ACC112 (cell line): ENCODE data around the gene VSIG2.

ENCODE experiments used
- H2AFZ ChIP-seq: fragments of 200-600 bp; sonication (generic); one replicate; pipeline ENCODE4 v1.6.0; 2017; ENCODE audit warnings: antibody characterized with exemption, low read length; ENCODE audit not compliant: unreplicated experiment
- H3K27ac ChIP-seq: fragments of 200-600 bp; sonication (generic); 2 replicates; pipeline ENCODE4 v1.5.1; 2014; ENCODE audit warnings: low read depth, mild to moderate bottlenecking, antibody characterized with exemption, low read length, moderate library complexity
- H3K27me3 ChIP-seq: fragments of 200-600 bp; sonication (generic); 2 replicates; pipeline ENCODE4 v1.6.1; 2014; ENCODE audit warnings: mild to moderate bottlenecking, antibody characterized with exemption, low read length, moderate library complexity, mixed read lengths; ENCODE audit not compliant: insufficient read depth
- H3K36me3 ChIP-seq: fragments of 200-600 bp; sonication (generic); 2 replicates; pipeline ENCODE4 v1.6.1; 2016; ENCODE audit warnings: mild to moderate bottlenecking, antibody characterized with exemption, low read length, moderate library complexity, mixed read lengths; ENCODE audit not compliant: insufficient read depth
- H3K4me1 ChIP-seq: fragments of 200-600 bp; sonication (generic); one replicate; pipeline ENCODE4 v1.6.1; 2016; ENCODE audit warnings: low read length, mixed read lengths; ENCODE audit not compliant: insufficient read depth, unreplicated experiment, control insufficient read depth
- H3K4me3 ChIP-seq: fragments of 200-600 bp; sonication (generic); 2 replicates; pipeline ENCODE4 v1.5.1; 2014; ENCODE audit warnings: mild to moderate bottlenecking, low read depth, low read length
- H3K79me2 ChIP-seq: fragments of 200-600 bp; sonication (generic); one replicate; pipeline ENCODE4 v1.6.0; 2016; ENCODE audit warnings: low read length; ENCODE audit not compliant: control insufficient read depth, unreplicated experiment, insufficient read depth

VSIG2 gene

GRCh38 chr11:124737638-124738305, 14.3 kb downstream of the VSIG2 start:
- H3K27me3 ChIP-seq = peaks cover 3% of the 10 kb centered on the region
- H3K4me1 ChIP-seq = peaks cover 11% of the 10 kb centered on the region
- H3K36me3 ChIP-seq = no peaks in the 10 kb centered on the region
- H3K27ac ChIP-seq = no peak overlapping the region
- H3K79me2 ChIP-seq = no peaks in the 10 kb centered on the region
- no peak overlapping the region for H2AFZ ChIP-seq
- no peak overlapping the region for H3K4me3 ChIP-seq

DNA sequence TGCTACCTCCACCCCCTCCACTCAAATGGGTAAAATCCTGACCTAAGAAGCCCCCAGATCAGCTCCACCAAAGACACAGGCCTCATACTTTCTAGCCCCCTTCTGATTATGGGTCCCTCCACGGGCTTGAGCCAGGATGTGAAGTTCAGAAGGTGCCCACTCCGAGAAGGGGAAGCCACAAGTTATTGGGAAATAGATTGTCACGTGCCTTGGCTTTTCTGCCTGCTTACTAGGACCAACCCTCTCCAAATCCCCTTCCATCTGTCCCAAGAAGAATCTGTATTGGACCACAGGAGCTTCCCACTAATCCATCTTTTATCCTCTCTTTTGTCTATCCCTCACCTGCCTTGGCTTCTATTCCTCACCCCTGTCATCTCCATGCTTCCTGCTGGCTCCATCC, 15.3 kb downstream of the VSIG2 start:
- H3K79me2 ChIP-seq = no peaks in the 10 kb centered on the region
- peaks cover 3% of the 10 kb centered on the region for H3K27me3 ChIP-seq
- peaks cover 11% of the 10 kb centered on the region for H3K4me1 ChIP-seq
- no peak overlapping the region for H3K27ac ChIP-seq
- no peak overlapping the region for H3K4me3 ChIP-seq
- H2AFZ ChIP-seq = no peak overlapping the region
- H3K36me3 ChIP-seq = no peaks in the 10 kb centered on the region

DNA sequence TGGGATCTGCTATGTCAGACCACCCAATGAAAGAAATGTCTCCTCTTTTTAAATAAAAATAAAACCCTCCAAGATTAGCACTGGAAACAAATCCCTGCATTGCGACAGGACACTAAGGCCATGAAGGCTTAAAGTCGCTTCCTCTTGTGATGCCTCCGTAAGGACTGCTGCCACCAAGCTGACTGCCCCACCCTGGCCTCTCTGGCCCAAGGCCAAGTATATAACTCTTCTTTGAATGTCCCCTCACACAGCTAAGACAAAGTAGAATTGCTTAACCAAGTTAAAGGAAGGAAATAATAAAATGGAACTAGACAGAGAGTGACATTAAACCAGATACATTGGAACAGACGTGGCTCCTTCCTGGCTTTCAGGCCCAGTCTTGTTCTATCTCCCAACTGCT, 19.8 kb downstream of the VSIG2 start:
- H3K4me1 ChIP-seq = no peaks in the 10 kb centered on the region
- H3K27me3 ChIP-seq = peaks cover 3% of the 10 kb centered on the region
- no peaks in the 10 kb centered on the region for H3K79me2 ChIP-seq
- H3K27ac ChIP-seq = no peak overlapping the region
- no peak overlapping the region for H2AFZ ChIP-seq
- H3K4me3 ChIP-seq = no peak overlapping the region
- no peaks in the 10 kb centered on the region for H3K36me3 ChIP-seq

DNA sequence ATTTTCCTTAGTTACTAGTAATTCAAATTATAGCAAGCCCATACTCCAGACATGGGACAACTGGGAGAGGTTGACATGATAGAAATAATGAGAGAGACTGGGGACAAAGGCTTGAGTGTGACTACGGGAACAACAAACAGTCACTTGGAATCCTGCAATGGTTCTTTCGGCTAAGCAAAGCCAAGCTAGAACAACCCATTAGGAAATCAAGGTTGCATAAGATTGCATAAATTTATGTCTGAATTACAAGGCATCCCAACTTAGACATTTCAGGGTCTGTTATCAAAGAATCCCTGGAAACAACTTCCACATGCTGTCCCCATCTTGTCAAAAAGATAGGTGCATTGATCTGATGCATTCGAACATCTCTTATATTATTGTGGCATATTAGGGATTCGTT, 22.5 kb downstream of the VSIG2 start:
- H3K4me3 ChIP-seq = no peak overlapping the region
- H3K36me3 ChIP-seq = no peaks in the 10 kb centered on the region
- no peaks in the 10 kb centered on the region for H3K79me2 ChIP-seq
- H3K27ac ChIP-seq = no peak overlapping the region
- H2AFZ ChIP-seq = no peak overlapping the region
- H3K27me3 ChIP-seq = no peaks in the 10 kb centered on the region; the same call in 1 of the 2 replicates
- peaks cover 16% of the 10 kb centered on the region for H3K4me1 ChIP-seq

DNA sequence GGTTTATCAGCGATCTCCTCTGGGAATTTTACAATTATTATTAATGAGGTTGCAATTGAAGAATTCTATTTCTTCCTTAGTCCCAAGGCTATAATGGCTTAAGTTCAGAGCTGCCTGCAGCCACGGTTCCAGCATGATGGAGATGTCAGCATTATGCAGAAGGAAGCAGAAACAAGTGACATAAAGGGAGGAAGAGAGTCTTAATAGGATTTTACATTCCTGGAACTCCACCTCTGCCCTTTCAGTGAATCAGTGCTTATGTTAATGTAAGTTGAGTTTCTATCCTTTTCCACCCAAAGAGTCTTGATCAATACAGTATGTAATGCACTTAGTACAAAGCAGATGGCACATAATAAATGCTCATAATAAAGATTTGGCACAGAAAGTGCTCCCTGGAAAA, 23.9 kb downstream of the VSIG2 start:
- Histone ChIP-seq H3K79me2 (no peaks in the 10 kb centered on the region), H3K27ac (no peak overlapping the region), H3K4me1 (peaks cover 16% of the 10 kb centered on the region), H3K4me3 (no peak overlapping the region), H2AFZ (no peak overlapping the region), H3K36me3 (no peaks in the 10 kb centered on the region), H3K27me3 (peaks cover 8% of the 10 kb centered on the region; the same call in 1 of the 2 replicates)

- Histone ChIP-seq H3K36me3 (no peaks in the 10 kb centered on the region), H3K4me3 (no peak overlapping the region), H3K27ac (no peak overlapping the region), H2AFZ (no peak overlapping the region), H3K27me3 (peaks cover 14% of the 10 kb centered on the region), H3K79me2 (no peaks in the 10 kb centered on the region), H3K4me1 (peaks cover 16% of the 10 kb centered on the region)
Observed at GRCh38 chr11:124727474-124727873, 24.6 kb downstream of the VSIG2 start.

- H3K36me3 ChIP-seq = no peaks in the 10 kb centered on the region
- peaks cover 16% of the 10 kb centered on the region for H3K4me1 ChIP-seq
- peaks cover 30% of the 10 kb centered on the region for H3K27me3 ChIP-seq
- no peak overlapping the region for H2AFZ ChIP-seq
- H3K79me2 ChIP-seq = no peaks in the 10 kb centered on the region
- peak overlapping the region; percentile 38; the same call in 1 of the 2 replicates for H3K4me3 ChIP-seq
- no peak overlapping the region for H3K27ac ChIP-seq
Observed at GRCh38 chr11:124725719-124726105, 26.3 kb downstream of the VSIG2 start.

- H3K27ac ChIP-seq = no peak overlapping the region
- peaks cover 16% of the 10 kb centered on the region for H3K4me1 ChIP-seq
- H2AFZ ChIP-seq = no peak overlapping the region
- peaks cover 36% of the 10 kb centered on the region for H3K27me3 ChIP-seq
- peak overlapping the region; percentile 38; the same call in 1 of the 2 replicates for H3K4me3 ChIP-seq
- no peaks in the 10 kb centered on the region for H3K79me2 ChIP-seq
- H3K36me3 ChIP-seq = no peaks in the 10 kb centered on the region
Observed at GRCh38 chr11:124724979-124725718, 26.9 kb downstream of the VSIG2 start.

- H2AFZ ChIP-seq = no peak overlapping the region
- H3K79me2 ChIP-seq = no peaks in the 10 kb centered on the region
- no peak overlapping the region for H3K4me3 ChIP-seq
- H3K27me3 ChIP-seq = peaks cover 56% of the 10 kb centered on the region
- H3K4me1 ChIP-seq = peaks cover 21% of the 10 kb centered on the region
- H3K36me3 ChIP-seq = no peaks in the 10 kb centered on the region
- no peak overlapping the region for H3K27ac ChIP-seq
Observed at GRCh38 chr11:124722176-124722575, 29.9 kb downstream of the VSIG2 start.

DNA sequence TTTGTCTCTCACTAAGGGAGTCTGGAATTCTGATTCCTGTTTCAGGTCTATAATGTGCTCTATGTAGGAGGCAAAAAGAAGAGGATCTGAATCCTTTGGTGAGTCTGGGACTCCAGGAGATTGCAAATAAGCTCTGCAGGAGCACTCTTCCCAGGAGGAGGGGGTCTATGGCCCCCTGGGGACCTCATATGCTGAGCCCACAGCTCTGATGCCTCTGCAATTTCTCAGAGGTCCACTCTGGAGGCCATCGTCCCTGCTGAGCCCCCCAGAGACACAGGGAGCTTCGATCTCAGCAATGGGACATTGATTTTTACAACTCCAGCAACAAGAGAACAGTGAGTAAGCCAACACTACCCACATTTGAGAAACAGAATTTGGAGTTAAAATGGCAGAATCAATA, 32.5 kb downstream of the VSIG2 start:
- Histone ChIP-seq H3K27ac (no peak overlapping the region), H3K4me3 (no peak overlapping the region), H3K27me3 (peaks cover 56% of the 10 kb centered on the region), H2AFZ (no peak overlapping the region), H3K79me2 (no peaks in the 10 kb centered on the region), H3K36me3 (no peaks in the 10 kb centered on the region), H3K4me1 (peaks cover 5% of the 10 kb centered on the region)

- H3K4me1 ChIP-seq = peaks cover 5% of the 10 kb centered on the region
- H3K4me3 ChIP-seq = peak overlapping the region; percentile 77
Observed at GRCh38 chr11:124718801-124719200, 33.3 kb downstream of the VSIG2 start.

More at GRCh38 chr11:124718801-124719200, 33.3 kb downstream of the VSIG2 start:
- Histone ChIP-seq H3K27ac (no peak overlapping the region), H3K79me2 (no peaks in the 10 kb centered on the region), H3K36me3 (no peaks in the 10 kb centered on the region), H3K27me3 (peaks cover 54% of the 10 kb centered on the region), H2AFZ (no peak overlapping the region)
